Stimulated activated CD4-positive, alpha-beta T cell treated with anti-CD3 and anti-CD28 coated beads, Interleukin-1b, Interleukin-23, amount 100 ng/mL, for 4 hours (primary cell): ENCODE data around the gene MLC1.

Experiments used
- DNase-seq, 2 donors: peaks; one replicate each; pipeline ENCODE4 v3.0.0-alpha.2; 2020; ENCODE audit warnings: low read depth in 2 of 2

MLC1 gene

DNA sequence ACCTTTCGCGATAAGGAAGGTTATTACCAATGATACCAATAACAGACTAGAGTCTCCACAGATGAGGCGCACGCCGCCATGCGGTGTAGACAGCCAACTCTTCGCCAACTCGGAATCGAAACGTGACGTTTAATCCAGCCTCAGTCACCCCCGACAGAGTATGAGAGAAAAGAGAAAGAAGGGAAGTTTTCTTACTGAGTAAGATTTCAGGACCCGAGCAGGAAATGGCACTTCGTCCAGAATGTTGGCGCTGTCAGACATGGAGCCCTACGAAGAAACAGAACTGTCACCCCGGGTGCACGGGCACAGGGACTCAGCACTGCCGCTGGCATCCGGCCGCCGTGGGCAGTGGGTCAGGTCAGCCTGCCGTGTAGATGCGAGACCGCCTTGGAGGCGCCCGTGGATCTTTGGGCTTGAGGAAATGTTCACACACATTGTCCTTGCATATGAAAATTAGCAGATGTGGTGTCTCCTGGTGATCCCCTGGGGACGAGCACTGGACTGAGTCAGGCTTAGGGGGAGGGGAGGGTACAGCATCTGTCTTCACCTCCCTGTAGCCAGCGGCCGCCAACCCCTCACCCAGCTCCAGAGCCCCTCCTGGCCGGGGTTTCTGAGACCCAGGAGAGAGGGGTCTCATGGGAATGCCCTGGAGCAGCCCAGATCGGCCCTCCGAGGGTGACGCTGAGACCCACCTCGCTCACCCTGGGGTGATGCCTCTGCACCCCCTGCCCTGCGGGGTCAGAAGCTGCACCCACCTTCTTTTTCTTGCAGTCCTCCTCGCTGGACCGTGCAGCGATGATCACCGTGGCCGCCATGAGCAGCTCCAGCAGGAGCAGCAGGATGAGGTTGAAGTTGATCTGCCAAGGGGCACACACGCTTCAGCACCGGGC is 8.3 kb downstream of the MLC1 start:
- no peak for DNase-seq

DNA sequence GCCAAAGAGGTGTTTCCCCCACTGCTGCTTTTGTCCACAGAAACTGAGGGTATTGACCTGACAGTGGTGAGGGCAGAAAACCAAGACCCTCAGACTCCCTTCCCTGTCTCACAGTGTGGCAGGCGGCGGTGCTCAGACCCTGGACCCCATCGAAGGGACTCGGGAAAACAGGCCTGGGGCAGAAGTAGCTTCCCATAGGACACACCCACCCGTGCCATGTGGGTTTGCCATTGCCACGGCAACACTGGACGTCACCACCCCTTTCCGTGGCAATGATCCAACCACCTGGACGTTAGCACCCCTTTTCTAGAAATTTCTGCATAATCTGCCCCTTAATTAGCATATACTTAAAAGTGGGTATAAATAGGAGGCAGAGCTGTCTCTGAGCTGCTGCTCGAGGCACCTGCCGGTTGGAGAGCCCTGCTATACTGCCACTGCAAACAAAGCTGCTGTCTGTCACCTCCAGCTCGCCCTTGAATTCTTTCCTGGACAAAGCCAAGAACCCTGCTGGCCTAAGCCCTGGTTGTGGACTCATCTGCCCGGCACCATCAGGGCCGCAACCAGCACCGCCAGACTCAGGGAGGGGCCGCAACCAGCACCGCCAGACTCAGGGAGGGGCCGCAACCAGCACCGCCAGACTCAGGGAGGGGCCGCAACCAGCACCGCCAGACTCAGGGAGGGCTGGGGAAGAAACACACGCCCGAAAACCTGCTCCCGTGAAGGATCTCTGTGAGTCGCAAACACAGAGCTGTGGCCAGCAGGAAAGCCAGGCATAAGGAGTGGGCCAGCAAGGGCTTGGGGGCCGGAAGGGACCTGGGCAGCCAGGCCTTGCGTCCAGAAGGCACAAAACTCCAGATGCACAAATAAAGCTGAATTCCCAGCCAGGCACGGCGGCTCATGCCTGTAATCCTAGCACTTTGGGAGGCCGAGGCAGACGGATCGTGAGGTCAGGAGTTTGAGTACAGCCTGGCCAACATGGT is 10.4 kb downstream of the MLC1 start:
- DNase-seq = no peak

DNA sequence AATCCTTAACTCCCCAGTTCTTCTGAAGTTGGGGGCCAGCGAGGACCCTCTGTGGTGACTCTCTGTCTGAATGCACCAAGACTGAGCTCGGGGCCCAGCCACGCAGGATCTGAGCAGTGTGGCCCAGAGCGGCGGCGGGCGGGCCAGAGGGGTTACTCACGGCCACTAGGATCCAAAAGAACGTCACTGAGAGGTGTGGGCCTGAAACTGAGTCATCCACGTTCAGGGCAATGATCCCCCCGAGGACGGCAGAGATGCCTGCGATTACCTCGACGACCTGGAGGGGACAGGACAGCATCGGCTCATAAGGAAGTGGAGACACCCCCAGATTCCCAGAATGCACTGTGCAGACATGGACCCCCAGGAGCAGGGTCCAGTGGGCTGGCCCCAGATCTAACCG is 11.2 kb downstream of the MLC1 start:
- no peak for DNase-seq

DNA sequence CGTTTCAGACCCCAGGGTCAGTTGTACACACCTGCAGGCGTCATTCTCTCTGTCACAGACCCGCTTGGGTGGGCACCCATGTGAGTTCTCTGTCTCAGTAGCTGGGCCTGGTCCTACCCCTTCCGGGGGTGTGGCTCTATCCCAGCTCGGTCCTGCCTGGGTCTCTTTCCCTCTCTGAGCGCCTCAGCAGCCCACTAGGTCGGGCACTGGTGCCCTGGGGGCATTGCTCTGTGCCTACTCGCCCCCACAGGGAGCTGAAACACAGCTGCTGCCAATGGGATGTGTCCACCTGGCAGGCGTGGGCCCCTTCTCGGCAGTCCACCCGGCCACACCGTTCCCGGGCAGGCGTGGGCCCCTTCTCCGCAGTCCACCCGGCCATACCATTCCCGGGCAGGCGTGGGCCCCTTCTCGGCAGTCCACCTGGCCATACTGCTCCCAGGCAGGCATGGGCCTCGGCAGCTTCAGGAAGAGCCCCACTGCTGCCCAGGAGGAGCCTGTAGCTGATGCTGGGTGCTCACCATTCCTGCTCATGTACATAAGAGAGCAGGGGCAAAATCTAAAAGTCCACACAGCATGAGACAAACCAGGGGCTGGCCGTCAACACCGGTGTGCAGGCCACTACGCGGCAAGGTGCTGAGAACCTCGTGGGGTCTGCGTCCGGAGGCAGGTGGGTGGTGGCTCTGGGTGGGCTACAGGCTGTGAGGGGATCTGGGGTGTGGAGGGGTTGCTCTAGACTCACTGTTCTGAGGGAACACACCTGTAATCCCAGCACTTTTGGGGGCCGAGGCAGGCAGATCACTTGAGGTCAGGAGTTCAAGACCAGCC is 12.3 kb downstream of the MLC1 start:
- DNase-seq = no peak

DNA sequence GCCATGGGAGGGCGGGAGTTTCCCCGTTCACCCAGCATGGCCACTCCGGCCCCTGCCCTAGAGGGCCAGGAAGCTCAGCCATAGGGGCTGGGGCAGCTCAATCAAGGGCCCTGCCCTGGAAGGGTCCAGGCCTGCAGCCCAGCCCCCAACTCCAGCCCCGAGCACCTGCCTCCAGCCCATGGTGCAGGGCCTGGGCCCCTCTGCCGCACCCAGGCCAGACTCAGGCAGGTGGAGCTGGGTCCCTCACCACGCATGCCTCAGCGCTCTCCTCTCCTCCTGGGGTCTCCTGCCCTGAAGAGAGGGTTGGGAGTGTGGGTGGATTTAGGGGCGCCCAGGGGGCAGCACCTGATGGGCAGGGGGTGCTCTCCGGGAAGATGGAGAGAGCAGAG is 13.1 kb downstream of the MLC1 start:
- no peak for DNase-seq

DNA sequence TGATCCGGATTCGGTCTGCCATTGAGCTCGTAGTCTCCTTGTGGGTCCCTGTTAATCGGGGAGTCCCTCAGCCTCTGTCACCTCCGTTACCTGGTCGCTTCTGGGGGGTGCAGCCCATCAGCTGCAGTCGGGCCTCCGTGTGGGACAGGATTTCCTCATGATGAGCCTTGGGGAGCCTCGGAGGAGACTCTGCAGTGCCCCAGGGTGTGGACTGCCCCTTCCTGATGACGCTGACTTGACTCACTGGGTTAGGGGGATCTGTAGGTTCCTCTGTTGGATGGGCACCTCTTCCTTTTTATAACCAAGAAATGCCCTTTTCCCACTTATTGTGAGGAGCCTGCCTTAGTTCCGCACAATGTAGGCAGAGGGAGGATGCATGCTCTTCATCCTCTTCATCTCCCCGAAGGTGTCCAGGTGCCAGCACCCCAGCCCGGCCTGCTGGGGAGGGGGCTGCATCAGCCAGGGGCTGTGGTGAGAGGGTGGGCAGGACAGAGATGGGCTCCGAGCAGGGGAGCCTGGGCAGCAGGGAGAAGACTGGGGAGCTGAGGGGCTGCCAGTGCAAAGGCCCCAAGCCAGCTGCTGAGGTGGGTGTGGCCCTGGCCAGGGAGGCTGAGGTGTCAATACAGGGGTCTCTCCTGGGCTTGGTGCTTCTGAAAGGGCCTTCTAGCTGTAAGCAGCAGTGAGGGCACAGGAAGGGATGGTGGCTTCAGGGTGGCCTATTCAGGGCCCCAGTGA is 13.6 kb downstream of the MLC1 start:
- DNase-seq = no peak

DNA sequence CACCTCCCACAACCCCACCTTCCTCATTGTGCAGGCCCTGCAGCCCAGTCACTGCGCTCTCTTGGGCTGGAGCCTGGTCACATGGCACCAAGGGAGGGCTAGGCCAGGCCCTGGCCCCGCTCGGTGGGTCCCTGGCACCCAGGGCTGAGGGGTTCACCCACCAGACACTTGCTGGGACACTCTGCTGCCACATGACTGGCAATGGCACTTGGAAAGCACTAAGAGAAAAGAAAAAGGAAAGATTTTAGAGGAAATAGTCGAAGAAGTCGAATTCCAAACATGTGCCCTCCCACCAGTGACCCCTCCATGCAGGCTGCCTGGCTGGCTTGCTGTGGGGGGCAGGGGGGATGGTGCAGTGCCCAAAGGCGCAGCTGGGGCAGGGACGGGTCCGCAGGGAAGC is 14.9 kb downstream of the MLC1 start:
- DNase-seq = no peak

DNA sequence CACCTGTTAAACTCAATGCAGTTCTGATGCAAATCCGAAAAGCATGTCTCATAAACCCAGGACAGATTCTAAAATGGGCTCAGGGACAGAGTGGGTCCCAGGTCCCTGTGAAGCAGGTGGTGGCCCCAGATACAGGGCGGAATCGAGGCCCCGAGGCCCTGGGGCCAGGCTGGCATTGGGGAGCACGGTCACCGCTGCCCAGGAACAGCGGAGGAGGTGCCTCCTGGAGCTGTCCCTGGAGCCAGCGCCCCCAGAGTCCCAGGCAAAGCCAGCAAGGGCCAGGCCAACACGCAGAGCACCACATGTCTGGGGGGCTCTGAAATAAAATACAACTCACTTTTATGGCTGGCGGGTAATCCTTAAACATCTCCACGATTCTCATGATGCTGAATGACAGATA is 17.1 kb downstream of the MLC1 start:
- no peak for DNase-seq

DNA sequence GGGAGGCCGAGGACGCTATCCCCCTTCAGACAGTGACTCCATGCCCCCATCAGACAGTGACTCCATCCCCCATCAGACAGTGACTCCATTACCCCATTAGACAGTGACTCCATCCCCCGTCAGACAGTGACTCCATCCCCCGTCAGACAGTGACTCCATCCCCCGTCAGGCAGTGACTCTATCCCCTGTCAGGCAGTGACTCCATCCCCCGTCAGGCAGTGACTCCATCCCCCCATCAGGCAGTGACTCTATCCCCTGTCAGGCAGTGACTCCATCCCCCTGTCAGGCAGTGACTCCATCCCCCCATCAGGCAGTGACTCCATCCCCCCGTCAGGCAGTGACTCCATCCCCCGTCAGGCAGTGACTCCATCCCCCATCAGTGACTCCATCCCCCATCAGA is 18.0 kb downstream of the MLC1 start:
- DNase-seq = no peak

DNA sequence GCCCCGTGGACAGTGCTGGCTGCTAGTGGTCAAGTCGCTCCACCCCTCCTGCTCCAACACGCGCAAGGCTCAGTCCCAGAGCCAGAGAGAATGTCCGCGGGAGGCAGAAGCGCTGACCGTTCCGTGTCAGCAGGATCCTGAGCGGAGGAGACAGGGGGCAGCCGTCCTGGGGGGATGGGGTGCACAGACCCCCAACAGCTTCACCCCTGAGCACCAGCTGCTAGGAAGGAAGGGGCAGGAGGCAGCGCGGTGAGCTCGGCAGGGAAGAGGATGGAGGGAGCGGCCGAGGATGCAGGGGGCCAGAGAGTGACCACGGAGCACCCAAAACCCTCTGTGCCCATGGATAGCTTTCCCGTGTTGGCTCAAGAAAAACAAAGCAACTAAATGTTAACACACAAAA is 20.8 kb downstream of the MLC1 start:
- no peak for DNase-seq

DNA sequence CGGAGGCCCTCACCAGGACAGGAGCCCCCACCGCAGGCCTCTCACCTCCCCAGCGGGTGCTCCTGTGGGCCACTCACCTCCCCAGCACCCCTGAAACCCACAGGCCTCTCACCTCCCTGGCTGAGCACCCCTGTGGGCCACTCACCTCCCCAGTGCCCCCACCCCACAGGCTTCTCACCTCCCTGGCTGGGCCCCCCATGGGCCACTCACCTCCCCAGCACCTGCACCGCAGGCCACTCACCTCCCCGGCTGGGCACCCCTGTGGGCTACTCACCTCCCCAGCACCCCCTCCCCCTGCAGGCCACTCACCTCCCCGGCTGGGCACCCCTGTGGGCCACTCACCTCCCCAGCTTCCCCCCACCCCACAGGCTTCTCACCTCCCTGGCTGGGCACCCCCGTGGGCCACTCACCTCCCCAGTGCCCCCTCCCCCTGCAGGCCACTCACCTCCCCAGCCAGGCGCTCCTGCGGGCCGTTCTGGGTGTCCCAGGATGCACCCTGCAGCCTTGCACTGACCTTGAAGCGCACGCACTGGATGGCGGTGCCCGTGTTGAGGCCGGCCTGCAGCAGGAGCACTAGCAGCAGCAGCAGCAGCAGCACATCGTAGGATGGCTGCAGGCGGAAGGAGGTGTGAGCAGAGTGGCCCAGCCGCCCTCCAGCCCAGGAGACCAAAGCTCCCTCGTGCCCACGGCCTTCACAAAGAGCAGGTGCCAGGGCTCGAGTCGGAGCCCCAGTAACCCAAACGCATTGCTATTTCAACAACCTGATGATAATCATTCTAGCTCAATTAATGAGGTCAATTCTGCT is 21.4 kb downstream of the MLC1 start:
- no peak for DNase-seq

DNA sequence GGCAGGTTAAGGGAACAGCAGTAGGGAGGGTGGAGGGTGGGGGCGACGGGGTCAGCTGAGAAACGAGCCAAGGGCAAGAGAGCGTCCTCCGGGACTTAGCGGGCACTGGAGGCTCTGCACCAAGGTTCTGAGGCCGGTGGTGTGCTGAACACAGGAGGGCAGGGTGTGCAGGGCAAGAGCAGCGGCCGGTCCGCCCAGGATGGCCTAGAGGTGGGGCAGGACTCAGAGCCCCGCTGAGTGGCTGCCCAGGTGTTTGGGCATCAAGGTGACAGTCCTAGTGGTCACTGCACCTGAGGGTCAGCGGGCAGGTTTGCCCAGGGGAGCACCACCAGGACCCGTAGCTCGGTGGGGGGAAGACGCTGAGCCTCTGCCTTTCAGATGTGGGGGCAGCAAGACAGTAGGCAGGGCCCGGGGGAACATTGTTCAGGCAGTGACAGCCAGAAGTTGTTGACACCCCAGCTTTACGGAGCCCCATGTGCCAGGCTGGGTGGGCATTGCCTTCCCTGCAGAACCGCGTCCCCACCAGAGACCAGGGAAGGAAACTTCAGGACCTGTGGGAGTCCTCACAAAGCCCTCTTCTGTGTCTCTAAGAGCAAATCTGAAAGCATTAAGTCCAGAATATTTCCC is 22.6 kb downstream of the MLC1 start:
- DNase-seq = no peak

DNA sequence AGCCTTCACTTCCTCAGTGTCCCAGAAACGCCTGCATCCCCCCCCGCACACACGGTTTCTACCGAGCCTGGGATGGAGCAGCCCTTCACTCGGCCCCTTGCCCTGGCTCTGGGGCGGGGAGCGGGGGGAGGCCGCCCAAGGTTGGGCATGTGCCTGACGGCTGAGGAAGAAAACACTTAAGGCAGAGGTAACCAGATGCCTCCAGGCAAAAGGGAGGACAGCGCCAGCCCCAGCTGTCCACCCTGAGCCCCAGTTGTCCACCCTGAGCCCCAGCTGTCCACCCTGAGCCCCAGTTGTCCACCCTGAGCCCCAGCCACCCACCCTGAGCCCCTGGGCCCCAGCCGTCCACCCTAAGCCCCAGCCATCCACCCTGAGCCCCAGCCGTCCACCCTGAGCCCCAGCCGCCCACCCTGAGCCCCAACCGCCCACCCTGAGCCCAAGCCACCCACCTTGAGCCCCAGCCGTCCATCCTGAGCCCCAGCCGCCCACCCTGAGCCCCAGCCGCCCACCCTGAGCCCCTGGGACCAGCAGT is 23.3 kb downstream of the MLC1 start:
- DNase-seq = no peak

DNA sequence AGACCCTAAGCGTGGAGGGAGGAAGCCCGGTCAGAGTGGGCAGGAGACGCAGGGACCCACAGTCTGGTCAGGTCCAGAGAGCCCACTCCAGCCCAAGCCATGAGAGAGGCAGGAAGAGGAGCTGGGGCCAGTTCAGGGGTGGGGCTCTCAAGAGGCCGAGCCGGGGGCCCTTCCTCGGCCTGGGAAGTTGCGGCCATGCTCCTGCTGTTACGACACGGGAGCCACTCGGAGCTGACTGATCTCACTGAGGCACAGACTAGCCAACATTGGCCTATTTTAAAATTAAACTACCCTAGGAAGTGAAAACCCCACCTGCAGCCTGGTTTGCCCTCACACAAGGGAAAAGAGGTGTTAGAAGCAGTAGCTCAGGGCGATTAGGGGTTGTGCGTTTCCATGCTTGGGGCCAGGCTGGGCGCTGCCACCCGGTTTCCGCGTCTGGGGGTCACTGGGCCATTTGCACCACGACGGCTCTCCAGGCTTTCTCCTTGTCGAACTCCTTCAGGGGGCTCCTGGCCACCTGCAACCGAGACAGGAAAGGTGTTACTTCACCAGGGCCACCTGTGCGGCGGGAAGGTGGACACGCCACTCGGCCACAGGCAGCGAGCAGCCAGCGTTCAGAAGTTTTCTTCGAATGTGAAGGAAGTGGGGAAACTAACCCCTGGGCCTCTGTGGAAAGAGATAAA is 23.9 kb downstream of the MLC1 start:
- no peak for DNase-seq

DNA sequence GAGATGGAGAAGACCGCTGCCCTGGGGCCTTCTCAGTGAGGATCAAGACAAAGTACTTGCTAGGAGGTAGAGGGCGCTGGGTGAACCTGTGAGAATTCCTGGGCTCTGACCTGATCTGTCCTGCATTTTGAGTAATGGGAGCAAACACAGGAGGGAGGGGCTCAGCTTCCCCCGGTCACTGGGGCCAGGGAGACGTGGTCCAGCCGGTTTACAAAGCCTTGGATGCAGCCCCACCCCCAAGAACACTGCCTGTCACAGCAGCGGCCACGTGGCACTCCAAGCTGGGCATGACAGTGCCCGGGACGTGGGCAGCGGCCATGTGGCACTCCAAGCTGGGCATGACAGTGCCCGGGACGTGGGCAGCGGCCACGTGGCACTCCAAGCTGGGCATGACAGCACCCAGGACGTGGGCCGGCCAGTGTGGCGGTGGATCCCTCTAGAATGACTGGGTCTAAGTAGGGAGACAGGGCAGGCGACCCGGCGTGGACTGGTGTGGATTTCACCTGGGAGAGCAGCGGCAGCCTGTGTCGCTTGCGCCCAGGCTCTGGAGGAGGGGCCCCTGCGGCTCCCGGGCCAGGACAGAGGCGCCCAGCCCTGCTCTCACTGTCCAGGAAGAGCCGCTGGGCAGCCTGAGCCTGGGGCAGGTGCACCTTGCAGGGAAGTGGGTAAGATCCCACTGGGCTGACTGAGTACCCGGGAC is 24.6 kb downstream of the MLC1 start:
- DNase-seq = no peak

DNA sequence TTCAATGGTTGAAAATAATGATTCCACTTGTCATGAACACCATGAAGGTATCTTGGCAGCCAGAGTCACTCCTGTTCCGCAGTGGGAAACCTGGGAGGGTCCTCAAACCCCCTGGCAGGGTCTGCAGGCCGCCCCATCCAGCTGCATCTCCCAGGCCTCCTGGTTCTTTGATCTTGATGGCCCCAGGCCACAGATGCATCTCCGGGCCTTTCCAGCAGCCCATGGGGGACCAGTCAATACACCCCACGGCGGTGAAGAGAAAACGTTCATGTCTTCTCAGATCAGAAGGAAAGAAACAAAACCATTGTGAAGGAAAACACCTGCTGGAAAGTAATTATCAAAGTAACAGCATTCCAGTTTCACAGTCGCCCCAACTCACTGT is 25.4 kb downstream of the MLC1 start:
- DNase-seq = no peak

DNA sequence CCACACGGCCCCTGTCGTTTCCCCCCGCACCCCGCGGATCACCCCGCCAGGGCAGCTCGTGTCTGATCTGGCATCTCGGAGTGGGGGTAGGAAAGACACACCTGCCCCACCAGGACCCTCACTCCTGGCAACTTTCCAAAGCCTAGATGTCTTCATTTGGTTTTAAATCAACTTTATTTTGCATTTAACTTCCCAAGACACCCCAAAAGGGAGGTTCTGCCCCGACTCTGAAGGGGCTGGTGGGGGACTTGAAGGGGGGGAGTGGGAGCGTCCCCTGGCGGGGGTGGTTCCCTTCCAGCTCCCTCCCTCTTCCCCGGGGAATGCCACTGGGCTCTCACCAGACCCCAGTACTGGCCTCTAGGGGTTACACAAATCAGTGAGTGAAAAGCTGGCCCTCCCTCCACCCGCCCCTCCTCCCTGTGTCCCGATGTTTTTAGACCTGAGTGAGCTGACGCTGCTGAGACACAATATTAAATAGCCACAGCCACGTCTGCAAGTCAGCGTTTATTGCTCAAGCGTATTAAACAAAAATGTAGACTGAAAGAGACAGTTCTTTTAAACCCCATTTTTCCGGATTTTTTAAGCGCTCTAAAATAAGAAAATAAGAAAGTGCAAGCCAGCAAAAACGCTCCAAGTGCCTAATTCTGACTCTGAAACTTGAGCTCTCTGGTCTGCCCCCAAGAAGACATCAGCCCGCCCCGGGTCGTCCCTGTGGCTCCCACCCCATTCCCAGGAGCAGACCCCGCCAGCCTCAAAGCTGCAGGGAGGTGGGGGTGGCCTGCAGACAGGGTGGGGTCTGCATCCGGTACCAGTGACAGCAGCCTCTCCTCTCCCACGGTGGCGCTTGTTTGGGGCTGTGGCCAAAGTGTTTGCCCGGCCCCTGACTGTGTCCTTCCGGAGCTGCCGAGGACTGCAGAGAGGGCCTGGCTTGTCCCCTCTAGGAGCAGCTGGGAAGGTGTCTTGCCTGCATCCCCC is 26.0 kb downstream of the MLC1 start:
- DNase-seq = no peak
